Omental fat pad (tissue), 4 donors: ENCODE data around the gene MNT. TPM values are rescaled to one million over a fixed set of nuclear protein-coding genes. Genes with fewer than 3 reads are reported as not detected.

ENCODE experiments used
- ATAC-seq: fragments of 150-250 bp; one replicate; pipeline ENCODE4 v1.9.1; 2016; ENCODE audit warnings: mild to moderate bottlenecking, moderate library complexity; ENCODE audit not compliant: low FRiP score
- DNase-seq: peaks from one replicate; pipeline ENCODE4 v3.0.0-alpha.2; 2019; ENCODE audit warnings: low spot score
- total RNA-seq, 4 donors: library from RNA; depleted of rRNA; stranded (reverse); fragments of >200 nt; gene quantifications; one replicate each; pipeline ENCODE4 v1.1.0, GENCODE V29; 2016
- TF ChIP-seq, protein P1 (sequence below), 3 donors: fragments of 450-650 bp; IDR thresholded peaks; one replicate each; pipeline ENCODE4 v1.5.1; 2016 to 2017; ENCODE audit warnings: antibody characterized with exemption in 3 of 3, mild to moderate bottlenecking in 3 of 3, moderate library complexity in 2 of 3

Gene MNT
- total RNA-seq, 4 donors from 2014 or later = 11.9 to 23.2 (median 18.5) TPM

- DNase-seq (no peak), ATAC-seq (no peak)
- TF ChIP-seq, protein P1, sequence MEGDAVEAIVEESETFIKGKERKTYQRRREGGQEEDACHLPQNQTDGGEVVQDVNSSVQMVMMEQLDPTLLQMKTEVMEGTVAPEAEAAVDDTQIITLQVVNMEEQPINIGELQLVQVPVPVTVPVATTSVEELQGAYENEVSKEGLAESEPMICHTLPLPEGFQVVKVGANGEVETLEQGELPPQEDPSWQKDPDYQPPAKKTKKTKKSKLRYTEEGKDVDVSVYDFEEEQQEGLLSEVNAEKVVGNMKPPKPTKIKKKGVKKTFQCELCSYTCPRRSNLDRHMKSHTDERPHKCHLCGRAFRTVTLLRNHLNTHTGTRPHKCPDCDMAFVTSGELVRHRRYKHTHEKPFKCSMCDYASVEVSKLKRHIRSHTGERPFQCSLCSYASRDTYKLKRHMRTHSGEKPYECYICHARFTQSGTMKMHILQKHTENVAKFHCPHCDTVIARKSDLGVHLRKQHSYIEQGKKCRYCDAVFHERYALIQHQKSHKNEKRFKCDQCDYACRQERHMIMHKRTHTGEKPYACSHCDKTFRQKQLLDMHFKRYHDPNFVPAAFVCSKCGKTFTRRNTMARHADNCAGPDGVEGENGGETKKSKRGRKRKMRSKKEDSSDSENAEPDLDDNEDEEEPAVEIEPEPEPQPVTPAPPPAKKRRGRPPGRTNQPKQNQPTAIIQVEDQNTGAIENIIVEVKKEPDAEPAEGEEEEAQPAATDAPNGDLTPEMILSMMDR (IDR thresholded peaks at IDR 0.05) = no peak
Observed at GRCh38 chr17:2366747-2367494, 33.9 kb downstream of the MNT start.

GRCh38 chr17:2365132-2365531, 35.7 kb downstream of the MNT start:
- no peak for DNase-seq
- TF ChIP-seq, protein P1 (IDR thresholded peaks at IDR 0.05) = no peak

GRCh38 chr17:2364763-2365116, 36.1 kb downstream of the MNT start:
- ATAC-seq (no peak), DNase-seq (no peak)
- TF ChIP-seq, protein P1 (IDR thresholded peaks at IDR 0.05) = no peak

More at GRCh38 chr17:2365132-2365531, 35.7 kb downstream of the MNT start:
- no peak for ATAC-seq

GRCh38 chr17:2363851-2364762, 36.8 kb downstream of the MNT start:
- DNase-seq = no peak
- TF ChIP-seq, protein P1 (IDR thresholded peaks at IDR 0.05) = no peak
- no peak for ATAC-seq

GRCh38 chr17:2363318-2363717, 37.5 kb downstream of the MNT start:
- ATAC-seq (no peak), DNase-seq (no peak)
- TF ChIP-seq, protein P1 (IDR thresholded peaks at IDR 0.05) = no peak

- ATAC-seq (no peak), DNase-seq (no peak)
- TF ChIP-seq, protein P1 (IDR thresholded peaks at IDR 0.05) = no peak
Observed at GRCh38 chr17:2362881-2363280, 38.0 kb downstream of the MNT start.
